ENCODE data around the gene JMJD8.

JMJD8 gene

DNA sequence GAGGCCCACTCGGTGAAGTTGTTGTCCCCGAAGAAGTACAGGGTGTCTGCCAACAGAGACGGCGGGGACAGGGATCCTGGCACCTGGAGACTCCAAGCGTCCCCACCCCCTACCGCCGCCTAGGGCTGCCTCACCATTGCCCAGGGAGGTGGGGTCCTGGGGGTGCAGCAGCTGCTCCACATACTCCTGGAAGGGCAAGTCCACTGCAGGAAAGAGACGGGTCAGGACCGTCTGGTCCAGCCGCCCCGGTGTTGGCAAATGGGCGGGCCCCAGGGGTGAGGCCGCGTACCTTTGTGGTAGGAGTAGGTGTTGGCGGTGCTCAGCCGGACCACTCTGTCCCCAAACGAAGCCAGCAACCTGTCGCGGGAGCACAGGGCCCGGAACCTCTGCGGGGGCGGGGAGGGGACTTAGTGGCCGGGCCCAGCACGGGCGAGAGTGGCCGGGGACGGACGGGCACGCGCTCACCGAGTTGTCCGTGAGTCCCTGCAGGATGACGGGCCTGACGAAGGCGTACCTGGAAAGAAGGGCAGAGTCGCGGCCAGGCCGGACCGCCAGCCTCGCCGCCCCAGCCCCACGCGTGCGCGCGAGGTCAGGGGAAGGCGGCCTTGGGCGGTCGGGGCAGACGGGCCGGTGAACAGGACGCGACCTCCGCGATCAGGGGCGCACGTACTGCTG lies 601 bp downstream of the JMJD8 start:
- TF ChIP-seq, protein P1, sequence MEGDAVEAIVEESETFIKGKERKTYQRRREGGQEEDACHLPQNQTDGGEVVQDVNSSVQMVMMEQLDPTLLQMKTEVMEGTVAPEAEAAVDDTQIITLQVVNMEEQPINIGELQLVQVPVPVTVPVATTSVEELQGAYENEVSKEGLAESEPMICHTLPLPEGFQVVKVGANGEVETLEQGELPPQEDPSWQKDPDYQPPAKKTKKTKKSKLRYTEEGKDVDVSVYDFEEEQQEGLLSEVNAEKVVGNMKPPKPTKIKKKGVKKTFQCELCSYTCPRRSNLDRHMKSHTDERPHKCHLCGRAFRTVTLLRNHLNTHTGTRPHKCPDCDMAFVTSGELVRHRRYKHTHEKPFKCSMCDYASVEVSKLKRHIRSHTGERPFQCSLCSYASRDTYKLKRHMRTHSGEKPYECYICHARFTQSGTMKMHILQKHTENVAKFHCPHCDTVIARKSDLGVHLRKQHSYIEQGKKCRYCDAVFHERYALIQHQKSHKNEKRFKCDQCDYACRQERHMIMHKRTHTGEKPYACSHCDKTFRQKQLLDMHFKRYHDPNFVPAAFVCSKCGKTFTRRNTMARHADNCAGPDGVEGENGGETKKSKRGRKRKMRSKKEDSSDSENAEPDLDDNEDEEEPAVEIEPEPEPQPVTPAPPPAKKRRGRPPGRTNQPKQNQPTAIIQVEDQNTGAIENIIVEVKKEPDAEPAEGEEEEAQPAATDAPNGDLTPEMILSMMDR (IDR thresholded peaks at IDR 0.05; ENCODE audit: low read depth, low read length) = no peak
- no peak for DNase-seq (ENCODE audit: extremely low read depth, low read depth)

GRCh38 chr16:682493-683395 lies 1.4 kb downstream of the JMJD8 start:
- no peak for DNase-seq (ENCODE audit: extremely low read depth, low read depth)
- TF ChIP-seq, protein P1 (IDR thresholded peaks at IDR 0.05; ENCODE audit: low read depth, low read length) = no peak

DNA sequence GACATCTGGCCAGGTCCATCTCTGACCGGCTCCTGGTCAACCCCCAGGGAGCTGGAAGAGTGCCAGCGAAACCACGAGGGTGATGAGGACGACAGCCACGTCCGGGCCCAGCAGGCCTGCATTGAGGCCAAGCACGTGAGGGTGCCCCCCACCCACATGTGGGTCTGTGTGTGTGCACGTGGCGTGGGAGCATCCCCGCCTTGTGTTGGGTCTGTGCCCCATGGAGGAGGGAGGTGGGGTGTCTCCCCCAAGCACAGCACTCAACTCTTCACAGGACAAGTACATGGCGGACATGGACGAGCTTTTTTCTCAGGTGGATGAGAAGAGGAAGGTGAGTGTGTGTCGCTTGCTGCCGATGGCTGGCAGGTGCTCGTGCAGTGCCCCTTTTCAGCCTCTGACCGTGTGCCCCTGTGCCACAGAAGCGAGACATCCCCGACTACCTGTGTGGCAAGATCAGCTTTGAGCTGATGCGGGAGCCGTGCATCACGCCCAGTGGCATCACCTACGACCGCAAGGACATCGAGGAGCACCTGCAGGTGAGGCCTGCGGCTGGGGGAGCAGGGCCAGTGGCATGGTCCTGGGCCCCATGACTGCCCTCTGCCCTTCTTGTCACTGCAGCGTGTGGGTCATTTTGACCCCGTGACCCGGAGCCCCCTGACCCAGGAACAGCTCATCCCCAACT lies 2.2 kb downstream of the JMJD8 start:
- no peak for DNase-seq (ENCODE audit: extremely low read depth, low read depth)
- TF ChIP-seq, protein P1 (IDR thresholded peaks at IDR 0.05; ENCODE audit: low read depth, low read length) = no peak

DNA sequence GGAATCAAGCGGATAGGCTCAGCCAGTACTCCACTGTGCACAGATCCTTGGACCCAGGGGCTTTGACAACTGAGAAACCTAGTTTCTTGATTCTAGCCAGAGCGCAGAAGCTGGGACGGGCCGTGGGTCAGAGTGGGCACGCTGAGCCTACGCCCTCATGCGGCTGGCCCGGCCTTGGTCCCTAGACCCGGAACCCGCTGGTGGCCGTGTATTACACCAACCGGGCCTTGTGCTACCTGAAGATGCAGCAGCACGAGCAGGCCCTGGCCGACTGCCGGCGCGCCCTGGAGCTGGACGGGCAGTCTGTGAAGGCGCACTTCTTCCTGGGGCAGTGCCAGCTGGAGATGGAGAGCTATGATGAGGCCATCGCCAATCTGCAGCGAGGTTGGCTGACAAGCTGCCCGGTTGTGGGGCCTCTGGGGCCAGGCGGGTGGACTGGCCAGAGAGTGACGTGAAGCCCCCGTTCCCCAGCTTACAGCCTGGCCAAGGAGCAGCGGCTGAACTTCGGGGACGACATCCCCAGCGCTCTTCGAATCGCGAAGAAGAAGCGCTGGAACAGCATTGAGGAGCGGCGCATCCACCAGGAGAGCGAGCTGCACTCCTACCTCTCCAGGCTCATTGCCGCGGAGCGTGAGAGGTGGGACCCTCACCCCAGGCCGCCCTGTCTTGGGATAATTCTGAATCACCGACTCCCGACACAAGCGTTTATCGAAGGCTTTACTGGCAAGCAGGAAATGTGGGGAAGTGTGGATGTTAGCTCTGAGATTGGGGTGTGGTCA lies 3.0 kb downstream of the JMJD8 start:
- DNase-seq (ENCODE audit: extremely low read depth, low read depth) = no peak
- TF ChIP-seq, protein P1 (IDR thresholded peaks at IDR 0.05; ENCODE audit: low read depth, low read length) = peak; percentile 19; the same call in 1 of the 2 replicates

DNA sequence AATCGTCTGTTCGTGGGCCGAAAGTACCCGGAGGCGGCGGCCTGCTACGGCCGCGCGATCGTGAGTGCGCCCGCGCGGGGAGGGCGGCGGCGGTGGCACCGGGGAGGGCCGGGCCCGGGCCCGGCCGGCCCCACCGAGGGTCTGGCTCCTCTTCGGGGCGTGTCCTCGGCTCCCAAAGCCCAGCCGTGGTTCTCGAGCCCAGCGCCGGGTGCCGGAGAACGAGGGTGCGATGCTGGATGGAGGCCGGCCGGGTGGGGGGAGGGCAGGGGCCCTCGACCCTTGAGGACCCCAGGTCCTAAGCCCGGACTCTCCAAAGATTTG lies 3.5 kb downstream of the JMJD8 start:
- TF ChIP-seq, protein P1 (IDR thresholded peaks at IDR 0.05; ENCODE audit: low read depth, low read length) = no peak
- no peak for DNase-seq (ENCODE audit: extremely low read depth, low read depth)

GRCh38 chr16:679814-680624 lies 4.1 kb downstream of the JMJD8 start, which contains the start of gene STUB1:
TSS of gene STUB1 (plus strand) at chr16:680410. CDS start at chr16:680526, 116 bp downstream.
- TF ChIP-seq, protein P1 (IDR thresholded peaks at IDR 0.05; ENCODE audit: low read depth, low read length) = no peak
- DNase-seq (ENCODE audit: extremely low read depth, low read depth) = peak; percentile 65

All from AG09319 (cell line).